ENCODE data around the gene XXYLT1. TPM values are rescaled to one million over a fixed set of nuclear protein-coding genes. Genes with fewer than 3 reads are reported as not detected.

The XXYLT1 gene
- total and polyA plus RNA-seq, 7 donors = 2.5 to 13.8 (median 11.1) TPM

DNA sequence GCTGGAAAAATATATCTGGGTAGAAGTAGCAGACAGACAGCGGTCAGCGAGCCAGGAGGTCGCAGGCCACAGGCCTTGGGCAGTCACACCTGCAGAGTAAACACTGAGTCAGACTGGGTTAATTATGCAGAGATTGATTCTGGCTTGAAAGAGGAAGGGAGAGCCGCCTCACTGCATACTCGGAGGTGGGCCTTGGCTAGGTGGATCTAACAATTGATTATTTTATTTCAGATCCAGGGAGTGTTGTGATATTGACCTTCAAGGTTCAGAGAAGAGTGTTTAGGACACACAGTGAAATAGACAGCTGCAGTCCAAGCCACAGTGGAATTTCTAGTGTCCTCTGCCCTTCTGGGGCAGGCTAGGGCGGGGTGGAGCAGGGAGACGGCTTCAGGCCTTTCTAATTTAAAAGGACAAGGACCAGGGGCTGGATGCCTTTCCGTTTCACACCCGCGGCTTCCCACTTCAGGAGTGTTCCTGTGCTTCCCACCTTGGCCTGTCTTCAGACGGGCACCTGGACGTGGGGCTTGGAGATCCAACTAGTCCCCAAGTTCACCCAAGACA lies 237.3 kb downstream of the XXYLT1 start:
- 25 to 64% methylated on average over 12 of the region's 12 CpGs for WGBS, 2 donors
- no peak overlapping the region for H3K4me3 ChIP-seq
- no peaks in the 10 kb centered on the region for H3K27me3 ChIP-seq
- H3K36me3 ChIP-seq = no peaks in the 10 kb centered on the region
- intact Hi-C loops (cut with DNase I) = no loop called here
- H3K27ac ChIP-seq = no peak overlapping the region
- no peak for DNase-seq
- TF ChIP-seq, protein P1, sequence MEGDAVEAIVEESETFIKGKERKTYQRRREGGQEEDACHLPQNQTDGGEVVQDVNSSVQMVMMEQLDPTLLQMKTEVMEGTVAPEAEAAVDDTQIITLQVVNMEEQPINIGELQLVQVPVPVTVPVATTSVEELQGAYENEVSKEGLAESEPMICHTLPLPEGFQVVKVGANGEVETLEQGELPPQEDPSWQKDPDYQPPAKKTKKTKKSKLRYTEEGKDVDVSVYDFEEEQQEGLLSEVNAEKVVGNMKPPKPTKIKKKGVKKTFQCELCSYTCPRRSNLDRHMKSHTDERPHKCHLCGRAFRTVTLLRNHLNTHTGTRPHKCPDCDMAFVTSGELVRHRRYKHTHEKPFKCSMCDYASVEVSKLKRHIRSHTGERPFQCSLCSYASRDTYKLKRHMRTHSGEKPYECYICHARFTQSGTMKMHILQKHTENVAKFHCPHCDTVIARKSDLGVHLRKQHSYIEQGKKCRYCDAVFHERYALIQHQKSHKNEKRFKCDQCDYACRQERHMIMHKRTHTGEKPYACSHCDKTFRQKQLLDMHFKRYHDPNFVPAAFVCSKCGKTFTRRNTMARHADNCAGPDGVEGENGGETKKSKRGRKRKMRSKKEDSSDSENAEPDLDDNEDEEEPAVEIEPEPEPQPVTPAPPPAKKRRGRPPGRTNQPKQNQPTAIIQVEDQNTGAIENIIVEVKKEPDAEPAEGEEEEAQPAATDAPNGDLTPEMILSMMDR (IDR thresholded peaks at IDR 0.05) = no peak
- no peak for TF ChIP-seq EP300 (IDR thresholded peaks at IDR 0.05)
- TF ChIP-seq POLR2AphosphoS5 (IDR thresholded peaks at IDR 0.05) = no peak
- TF ChIP-seq POLR2A (IDR thresholded peaks at IDR 0.05) = no peak
- no peaks in the 10 kb centered on the region for H3K9me3 ChIP-seq
- no peaks in the 10 kb centered on the region for H3K4me1 ChIP-seq

DNA sequence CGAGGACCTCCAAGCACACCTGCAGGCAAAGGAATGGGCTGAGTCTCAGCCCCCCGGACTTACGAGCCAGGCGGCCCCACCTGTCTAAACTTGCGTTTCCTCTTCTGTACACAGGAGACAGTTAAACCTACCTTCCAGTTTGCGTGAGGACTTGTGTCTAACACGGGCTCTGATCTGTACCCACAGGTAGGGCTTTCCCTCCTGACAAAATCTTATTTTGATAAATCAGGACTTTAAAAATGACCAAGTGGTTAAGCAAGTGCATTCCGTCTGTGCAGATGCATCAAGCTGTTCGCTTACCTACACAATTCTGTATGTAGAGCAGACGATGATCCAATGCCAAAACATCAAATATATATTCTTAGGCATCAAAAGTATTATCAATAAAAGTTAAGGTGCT lies 238.0 kb downstream of the XXYLT1 start:
- DNase-seq = no peak
- WGBS, 2 donors = 79 to 87% methylated on average over 10 of the region's 10 CpGs
- H3K36me3 ChIP-seq = no peaks in the 10 kb centered on the region
- no peaks in the 10 kb centered on the region for H3K9me3 ChIP-seq
- H3K4me3 ChIP-seq = no peak overlapping the region
- TF ChIP-seq POLR2A (IDR thresholded peaks at IDR 0.05) = no peak
- TF ChIP-seq POLR2AphosphoS5 (IDR thresholded peaks at IDR 0.05) = no peak
- no peak for TF ChIP-seq EP300 (IDR thresholded peaks at IDR 0.05)
- TF ChIP-seq, protein P1 (IDR thresholded peaks at IDR 0.05) = no peak
- no peak overlapping the region for H3K27ac ChIP-seq
- H3K4me1 ChIP-seq = no peaks in the 10 kb centered on the region
- intact Hi-C loops (cut with DNase I) = no loop called here
- no peaks in the 10 kb centered on the region for H3K27me3 ChIP-seq

DNA sequence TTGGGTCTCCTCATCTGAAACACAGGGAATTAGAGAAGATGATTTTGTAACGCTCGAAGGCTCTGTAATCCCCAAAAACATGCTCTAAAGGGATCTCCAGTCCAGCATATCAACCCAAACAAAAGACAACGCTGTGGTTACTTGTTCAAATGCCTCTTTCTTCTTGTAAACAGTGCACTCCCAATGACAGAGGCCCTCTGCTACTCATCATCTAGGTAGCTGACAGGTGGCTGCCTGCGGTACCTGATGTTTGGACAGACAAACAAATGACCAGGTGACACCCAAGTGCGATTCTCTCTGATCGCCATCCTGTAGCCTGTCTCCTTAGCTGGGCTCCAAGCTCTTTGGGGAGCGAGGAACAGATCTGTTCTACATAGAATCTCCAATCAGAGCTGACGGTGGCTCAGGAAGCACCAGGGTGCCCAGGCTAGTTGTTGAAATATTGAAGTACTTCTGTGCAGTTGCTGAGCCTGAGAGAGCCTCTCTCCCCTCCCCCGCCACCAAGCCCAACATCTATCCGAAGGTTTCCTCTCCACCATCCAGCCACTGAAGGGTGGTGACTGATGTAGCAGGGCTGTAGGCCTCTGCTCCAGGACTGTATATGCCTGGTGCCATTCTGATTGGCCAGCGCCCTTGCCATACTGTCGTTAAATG lies 238.7 kb downstream of the XXYLT1 start:
- no peak for TF ChIP-seq POLR2A (IDR thresholded peaks at IDR 0.05)
- TF ChIP-seq POLR2AphosphoS5 (IDR thresholded peaks at IDR 0.05) = no peak
- TF ChIP-seq, protein P1 (IDR thresholded peaks at IDR 0.05) = no peak
- TF ChIP-seq EP300 (IDR thresholded peaks at IDR 0.05) = no peak
- H3K4me3 ChIP-seq = no peak overlapping the region
- intact Hi-C loops (cut with DNase I) = no loop called here
- H3K27me3 ChIP-seq = no peaks in the 10 kb centered on the region
- peak overlapping the region in 1 of 4 donors; percentile 66 for H3K27ac ChIP-seq
- 76 to 80% methylated on average over 12 of the region's 12 CpGs for WGBS, 2 donors
- DNase-seq = no peak
- H3K4me1 ChIP-seq = no peaks in the 10 kb centered on the region
- no peaks in the 10 kb centered on the region for H3K36me3 ChIP-seq
- no peaks in the 10 kb centered on the region for H3K9me3 ChIP-seq

DNA sequence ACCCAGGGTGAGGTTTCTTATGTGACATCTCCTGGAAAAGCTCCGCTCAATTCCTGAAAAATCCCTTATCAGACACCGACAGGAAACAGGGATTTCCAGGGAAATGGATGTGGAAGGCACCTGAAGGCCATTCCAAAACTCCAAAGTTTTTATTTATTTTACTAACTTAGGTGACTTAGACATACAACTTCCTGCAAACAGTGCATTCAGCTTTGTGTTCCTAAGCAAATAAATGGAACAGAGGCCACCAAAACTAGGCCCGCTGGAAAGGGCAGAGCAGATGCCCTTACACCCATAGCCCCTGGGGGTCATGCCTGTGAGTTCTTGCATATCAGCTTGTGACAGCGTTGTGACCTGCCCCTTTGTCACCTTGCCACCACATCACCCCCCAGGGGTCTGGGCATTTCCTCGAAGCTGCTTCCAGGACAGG lies 239.4 kb downstream of the XXYLT1 start:
- intact Hi-C loops (cut with DNase I) = no loop called here
- no peak for TF ChIP-seq POLR2A (IDR thresholded peaks at IDR 0.05)
- peak in 2 of 4 donors; percentile 16 to 22 for TF ChIP-seq POLR2AphosphoS5 (IDR thresholded peaks at IDR 0.05)
- WGBS, 2 donors = 68 to 80% methylated on average over 5 of the region's 5 CpGs
- H3K9me3 ChIP-seq = no peaks in the 10 kb centered on the region
- no peaks in the 10 kb centered on the region for H3K4me1 ChIP-seq
- DNase-seq = no peak
- no peaks in the 10 kb centered on the region for H3K27me3 ChIP-seq
- no peaks in the 10 kb centered on the region for H3K36me3 ChIP-seq
- no peak overlapping the region for H3K4me3 ChIP-seq
- H3K27ac ChIP-seq = peak overlapping the region in 1 of 4 donors; percentile 66

DNA sequence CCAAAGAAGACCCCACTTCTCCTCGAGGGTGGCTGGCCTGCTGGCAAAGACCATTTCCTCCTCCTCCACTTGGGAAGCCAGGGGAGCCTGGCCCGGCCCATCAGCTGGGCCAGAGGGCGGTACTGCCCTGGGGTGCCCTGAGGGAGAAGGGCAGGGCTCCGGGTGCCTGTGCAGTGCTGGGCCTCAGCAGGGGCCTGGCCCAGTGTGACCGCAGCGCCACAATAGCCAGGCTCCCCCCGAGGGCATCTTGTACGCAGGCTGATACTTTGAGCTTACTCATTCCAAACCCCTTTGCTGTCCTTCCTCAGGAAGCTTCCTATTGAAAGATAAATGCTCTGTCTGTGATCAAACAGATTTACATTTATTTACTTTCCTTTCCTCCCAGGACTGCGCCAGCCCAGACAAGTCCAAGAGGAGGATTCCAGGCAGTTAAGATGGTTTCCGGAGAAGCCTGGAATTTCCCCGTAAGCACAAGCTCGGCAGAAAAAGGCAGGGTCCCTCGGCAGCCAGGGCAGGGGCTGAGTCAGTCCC lies 240.1 kb downstream of the XXYLT1 start:
- Histone ChIP-seq H3K36me3 (no peaks in the 10 kb centered on the region), H3K9me3 (no peaks in the 10 kb centered on the region), H3K4me1 (no peaks in the 10 kb centered on the region), H3K27me3 (no peaks in the 10 kb centered on the region), H3K4me3 (no peak overlapping the region), H3K27ac (peak overlapping the region in 3 of 4 donors; percentile 18 to 66 (median 41))
- intact Hi-C loops (cut with DNase I) = no loop called here
- no peak for DNase-seq
- TF ChIP-seq POLR2AphosphoS5 (IDR thresholded peaks at IDR 0.05) (no peak), POLR2A (IDR thresholded peaks at IDR 0.05) (no peak), EP300 (IDR thresholded peaks at IDR 0.05) (no peak)
- TF ChIP-seq, protein P1 (IDR thresholded peaks at IDR 0.05) = no peak
- WGBS, 2 donors = 59 to 74% methylated on average over 13 of the region's 13 CpGs
